HCT116 (cell line): ENCODE measurements around the gene CPM. TPM values are rescaled to one million over a fixed set of nuclear protein-coding genes. Genes with fewer than 3 reads are reported as not detected.

Experiments used
- ATAC-seq: fragments of 200-7000 bp; cut with Tn5 transposase; 2 replicates; pipeline ENCODE4 v1.9.1; 2020; ENCODE audit warnings: mild to moderate bottlenecking, moderate library complexity
- BruUV-seq: library from RNA; stranded (reverse); fragments of 400-500 nt; replicated peaks from 2 replicates; lab custom pipeline; 2021; lab: Mats Ljungman, UMichigan
- CTCF ChIA-PET: fragments of 300-600 bp; sonication (Branson Sonifier 250); formaldehyde crosslinking; loops from one replicate; lab custom pipeline; 2021; ENCODE audit warnings: antibody characterized with exemption; lab: Charles Lee
- POLR2A ChIA-PET: fragments of 300-600, 350-600 bp; sonication (Branson Sonifier 250); formaldehyde crosslinking; loops from one replicate; lab custom pipeline; 2021; ENCODE audit warnings: antibody characterized with exemption; lab: Charles Lee
- RAD21 ChIA-PET, 2 experiments: fragments of 300-600 bp; sonication (Branson Sonifier 250); formaldehyde crosslinking; loops; one replicate each; lab custom pipeline; 2023; ENCODE audit warnings: low total read pairs in 2 of 2; ENCODE audit not compliant: uncharacterized antibody in 2 of 2, unreplicated experiment in 2 of 2, low non-redundant PET in 1 of 2; lab: Charles Lee
- DNase-seq: peaks from one replicate; pipeline ENCODE4 v3.0.0-alpha.2; 2010; ENCODE audit warnings: low read depth, low spot score
- H2AFZ ChIP-seq: fragments of 200-600 bp; shearing (Covaris generic), sonication (generic); 2 replicates; pipeline ENCODE4 v1.6.1; 2017; ENCODE audit warnings: low read depth, mixed run types, mixed read lengths, antibody characterized with exemption, low read length; ENCODE audit not compliant: poor library complexity, severe bottlenecking
- H3K27ac ChIP-seq: 2 replicates; pipeline ENCODE4 v1.5.1; 2012; ENCODE audit warnings: low read depth, low read length
- H3K27me3 ChIP-seq: fragments of 200-600 bp; sonication (generic); 2 replicates; pipeline ENCODE4 v1.6.1; 2016; ENCODE audit warnings: mixed run types, low read length, mixed read lengths; ENCODE audit not compliant: insufficient read depth
- H3K36me3 ChIP-seq, 2 experiments: fragments of 200-500 bp in 1 of 2; fragments of 200-600 bp in 1 of 2; sonication (Bioruptor generic) in 1 of 2; sonication (generic) in 1 of 2; 2 replicates each; pipeline versions ENCODE4 v1.5.1 to v1.6.1; 2014 to 2016; ENCODE audit warnings: low read length in 2 of 2, inconsistent platforms in 1 of 2, mixed read lengths in 1 of 2, mixed run types in 1 of 2; ENCODE audit not compliant: insufficient read depth in 2 of 2, control insufficient read depth in 1 of 2
- H3K4me1 ChIP-seq, 2 experiments: fragments of 200-600 bp in 1 of 2; sonication (generic) in 1 of 2; 2 replicates each; pipeline versions ENCODE4 v1.5.1 to v1.6.1; 2012 to 2017; ENCODE audit warnings: low read length in 2 of 2, inconsistent platforms in 1 of 2, mild to moderate bottlenecking in 1 of 2, mixed read lengths in 1 of 2, mixed run types in 1 of 2, moderate library complexity in 1 of 2; ENCODE audit not compliant: insufficient read depth in 2 of 2, control insufficient read depth in 1 of 2
- H3K4me2 ChIP-seq: fragments of 200-600 bp; sonication (generic); 2 replicates; pipeline ENCODE4 v1.6.1; 2017; ENCODE audit warnings: mixed run types, low read length, mixed read lengths
- H3K4me3 ChIP-seq, 2 experiments: fragments of 200-600 bp in 1 of 2; sonication (generic) in 1 of 2; replicated peaks in 1 of 2; 2 replicates each; pipeline ENCODE4 v1.5.1; 2011 to 2016; ENCODE audit warnings: low read length in 2 of 2, control low read depth in 1 of 2, low read depth in 1 of 2, mild to moderate bottlenecking in 1 of 2, mixed read lengths in 1 of 2, mixed run types in 1 of 2
- H3K79me2 ChIP-seq: fragments of 200-600 bp; sonication (generic); 2 replicates; pipeline ENCODE4 v1.6.1; 2017; ENCODE audit warnings: mild to moderate bottlenecking, mixed run types, low read length, moderate library complexity, mixed read lengths; ENCODE audit not compliant: insufficient read depth
- H3K9ac ChIP-seq: fragments of 200-600 bp; sonication (generic); 2 replicates; pipeline ENCODE4 v1.6.1; 2016; ENCODE audit warnings: low read length, mixed read lengths
- H3K9me2 ChIP-seq: fragments of 200-600 bp; sonication (generic), shearing (Covaris generic); 2 replicates; pipeline ENCODE4 v1.6.1; 2017; ENCODE audit warnings: mixed run types, mild to moderate bottlenecking, moderate library complexity; ENCODE audit not compliant: insufficient read depth
- H3K9me3 ChIP-seq, 2 experiments: fragments of 200-500 bp in 1 of 2; fragments of 200-600 bp in 1 of 2; sonication (Bioruptor generic) in 1 of 2; sonication (generic) in 1 of 2; 2 replicates each; pipeline ENCODE4 v1.6.1; 2014 to 2017; ENCODE audit warnings: low read length in 2 of 2, mixed read lengths in 2 of 2, inconsistent platforms in 1 of 2, low read depth in 1 of 2, mild to moderate bottlenecking in 1 of 2, mixed run types in 1 of 2, moderate library complexity in 1 of 2; ENCODE audit not compliant: control insufficient read depth in 1 of 2, insufficient read depth in 1 of 2
- H4K20me1 ChIP-seq: fragments of 200-600 bp; sonication (generic), shearing (Covaris generic); 2 replicates; pipeline ENCODE4 v1.6.1; 2017; ENCODE audit warnings: mixed run types, mild to moderate bottlenecking, moderate library complexity; ENCODE audit not compliant: insufficient read depth
- ATF3 ChIP-seq: IDR thresholded peaks from 2 replicates; pipeline ENCODE4 v1.6.1; 2012
- CBX3 ChIP-seq: IDR thresholded peaks from 2 replicates; pipeline ENCODE4 v1.6.1; 2012; ENCODE audit warnings: low read depth
- CEBPB ChIP-seq: IDR thresholded peaks from 2 replicates; pipeline ENCODE4 v1.6.1; 2012; ENCODE audit warnings: low read depth
- EGR1 ChIP-seq: IDR thresholded peaks from 2 replicates; pipeline ENCODE4 v1.6.1; 2012; ENCODE audit warnings: low read depth
- ELF1 ChIP-seq: IDR thresholded peaks from 2 replicates; pipeline ENCODE4 v1.6.1; 2012; ENCODE audit warnings: low read depth, borderline replicate concordance
- EZH2 ChIP-seq: fragments of 200-600 bp; sonication (generic); IDR thresholded peaks from 2 replicates; pipeline ENCODE4 v1.6.1; 2017; ENCODE audit warnings: antibody characterized with exemption, mixed run types
- EZH2phosphoT487 ChIP-seq: fragments of 200-600 bp; IDR thresholded peaks from 2 replicates; pipeline ENCODE4 v1.6.1; 2018; ENCODE audit warnings: antibody characterized with exemption, borderline replicate concordance
- FOSL1 ChIP-seq: IDR thresholded peaks from 2 replicates; pipeline ENCODE4 v1.6.1; 2012; ENCODE audit warnings: low read depth
- JUND ChIP-seq: IDR thresholded peaks from 2 replicates; pipeline ENCODE4 v1.6.1; 2012
- POLR2AphosphoS5 ChIP-seq: IDR thresholded peaks from 2 replicates; pipeline ENCODE4 v1.6.1; 2011; ENCODE audit warnings: mild to moderate bottlenecking, low read depth, low read length, moderate library complexity
- RAD21 ChIP-seq: IDR thresholded peaks from 2 replicates; pipeline ENCODE4 v1.6.1; 2012; ENCODE audit warnings: low read depth, mild to moderate bottlenecking
- REST ChIP-seq: IDR thresholded peaks from 2 replicates; pipeline ENCODE4 v1.6.1; 2012; ENCODE audit warnings: low read depth
- SIN3A ChIP-seq: IDR thresholded peaks from 2 replicates; pipeline ENCODE4 v1.6.1; 2012; ENCODE audit warnings: low read depth
- SP1 ChIP-seq: IDR thresholded peaks from 2 replicates; pipeline ENCODE4 v1.6.1; 2012; ENCODE audit warnings: low read depth
- TCF7L2 ChIP-seq: IDR thresholded peaks from 2 replicates; pipeline ENCODE4 v1.7.0; 2011; ENCODE audit warnings: borderline replicate concordance, inconsistent platforms; ENCODE audit not compliant: insufficient read depth, insufficient read length; ENCODE audit errors: extremely low read depth
- YY1 ChIP-seq: IDR thresholded peaks from 2 replicates; pipeline ENCODE4 v1.6.1; 2011; ENCODE audit warnings: low read length, low read depth, moderate library complexity, mild to moderate bottlenecking; ENCODE audit not compliant: insufficient replicate concordance; ENCODE audit errors: extremely low read depth
- ZBTB33 ChIP-seq: IDR thresholded peaks from 2 replicates; pipeline ENCODE4 v1.6.1; 2011; ENCODE audit warnings: mild to moderate bottlenecking, low read length, moderate library complexity; ENCODE audit not compliant: insufficient replicate concordance; ENCODE audit errors: extremely low read depth
- ZFX ChIP-seq: fragments of 450-650 bp; IDR thresholded peaks from 2 replicates; pipeline ENCODE4 v1.6.1; 2017
- ZNF274 ChIP-seq: fragments of 200-500 bp; sonication (Bioruptor generic); IDR thresholded peaks from 2 replicates; pipeline ENCODE4 v1.6.1; 2014; ENCODE audit warnings: mild to moderate bottlenecking, low read depth, low read length, inconsistent platforms
- intact Hi-C: fragments of 100-400 bp; cut with micrococcal nuclease; formaldehyde crosslinking; loops from 2 replicates; pipeline ENCODE4 v1.10.0; 2022
- total RNA-seq: library from RNA; stranded (reverse); gene quantifications from one replicate; pipeline ENCODE4 v1.2.1, GENCODE V29; 2021; ENCODE audit not compliant: unreplicated experiment
- TF ChIP-seq, protein P1 (sequence below), 3 experiments: fragments of 200-600 bp in 1 of 3; sonication (generic) in 1 of 3; IDR thresholded peaks in 2 of 3; conservative IDR thresholded peaks in 1 of 3; 2 replicates each; pipeline ENCODE4 v1.5.1; 2012 to 2017; ENCODE audit warnings: low read depth in 2 of 3, low read length in 2 of 3, antibody characterized with exemption in 1 of 3, borderline replicate concordance in 1 of 3, control low read depth in 1 of 3, mild to moderate bottlenecking in 1 of 3, mixed read lengths in 1 of 3, mixed run types in 1 of 3, moderate library complexity in 1 of 3; ENCODE audit not compliant: insufficient read depth in 1 of 3

The CPM gene
- total RNA-seq, 1 experiment from 2014 or later, result 5.3 TPM

DNA sequence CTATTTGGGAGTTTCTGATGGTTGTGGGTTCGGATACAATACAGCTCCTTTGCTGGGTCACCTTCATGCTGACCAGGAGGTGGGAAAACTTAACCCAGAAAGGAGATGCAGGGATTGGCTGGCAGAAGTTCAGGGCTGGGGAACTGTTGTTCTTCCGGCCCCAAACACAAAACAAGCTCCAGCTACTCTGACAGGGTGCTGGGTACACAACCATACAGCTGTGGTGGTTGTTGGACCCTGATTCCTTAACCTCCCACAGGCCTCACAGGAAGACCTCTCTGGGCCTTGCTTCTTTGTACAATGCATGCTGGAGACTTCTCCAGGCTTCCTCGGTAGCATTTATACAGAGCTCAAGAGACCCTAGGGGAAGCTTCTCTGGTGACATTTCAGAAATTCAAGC lies 47.6 kb downstream of the CPM start (continued):
- TF ChIP-seq, protein P1, sequence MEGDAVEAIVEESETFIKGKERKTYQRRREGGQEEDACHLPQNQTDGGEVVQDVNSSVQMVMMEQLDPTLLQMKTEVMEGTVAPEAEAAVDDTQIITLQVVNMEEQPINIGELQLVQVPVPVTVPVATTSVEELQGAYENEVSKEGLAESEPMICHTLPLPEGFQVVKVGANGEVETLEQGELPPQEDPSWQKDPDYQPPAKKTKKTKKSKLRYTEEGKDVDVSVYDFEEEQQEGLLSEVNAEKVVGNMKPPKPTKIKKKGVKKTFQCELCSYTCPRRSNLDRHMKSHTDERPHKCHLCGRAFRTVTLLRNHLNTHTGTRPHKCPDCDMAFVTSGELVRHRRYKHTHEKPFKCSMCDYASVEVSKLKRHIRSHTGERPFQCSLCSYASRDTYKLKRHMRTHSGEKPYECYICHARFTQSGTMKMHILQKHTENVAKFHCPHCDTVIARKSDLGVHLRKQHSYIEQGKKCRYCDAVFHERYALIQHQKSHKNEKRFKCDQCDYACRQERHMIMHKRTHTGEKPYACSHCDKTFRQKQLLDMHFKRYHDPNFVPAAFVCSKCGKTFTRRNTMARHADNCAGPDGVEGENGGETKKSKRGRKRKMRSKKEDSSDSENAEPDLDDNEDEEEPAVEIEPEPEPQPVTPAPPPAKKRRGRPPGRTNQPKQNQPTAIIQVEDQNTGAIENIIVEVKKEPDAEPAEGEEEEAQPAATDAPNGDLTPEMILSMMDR (IDR thresholded peaks at IDR 0.05 in 2 of 3, conservative IDR thresholded peaks at IDR 0.05 in 1 of 3; ENCODE audit: borderline replicate concordance in 1 of 3, insufficient read depth in 1 of 3, low read depth in 2 of 3, low read length in 2 of 3), result no peak
- TF ChIP-seq SIN3A, result no peak

GRCh38 chr12:68884251-68884650 lies 48.7 kb downstream of the CPM start:
- Histone ChIP-seq H3K79me2 (no peaks in the 10 kb centered on the region), H3K4me1 (no peaks in the 10 kb centered on the region), H3K27me3 (no peaks in the 10 kb centered on the region), H3K4me3 (no peak overlapping the region), H3K36me3 (no peaks in the 10 kb centered on the region), H3K27ac (no peak overlapping the region), H3K9me2 (no peaks in the 10 kb centered on the region), H3K4me2 (no peak overlapping the region), H4K20me1 (no peaks in the 10 kb centered on the region), H2AFZ (no peak overlapping the region), H3K9ac (no peak overlapping the region), H3K9me3 (no peaks in the 10 kb centered on the region)
- ATAC-seq, result no peak
- DNase-seq, result no peak
- BruUV-seq, result no TSS peak
- ChIA-PET RAD21 (no interaction called here), CTCF (interaction anchor here (0.7 kb wide), 1 partner anchor 34 kb away, joined by 4 read pairs; no protein-coding TSS in a partner anchor), POLR2A (no interaction called here)
- intact Hi-C loops, result no loop called here
- TF ChIP-seq ATF3 (no peak), TCF7L2 (no peak), ZNF274 (no peak), EZH2phosphoT487 (no peak), CBX3 (no peak), ELF1 (no peak), ZFX (no peak), CEBPB (no peak), REST (no peak), ZBTB33 (no peak), JUND (no peak), SIN3A (no peak), YY1 (no peak), SP1 (no peak), EGR1 (no peak), EZH2 (no peak), RAD21 (no peak), FOSL1 (no peak), POLR2AphosphoS5 (no peak)
